LNCAP (cell line): ENCODE measurements around the gene TEAD1.

Experiments used
- TF ChIP-seq, protein P1 (sequence below): fragments of 450-650 bp; IDR thresholded peaks from 2 replicates; pipeline ENCODE4 v1.5.1; 2017; ENCODE audit warnings: mild to moderate bottlenecking

The TEAD1 gene

DNA sequence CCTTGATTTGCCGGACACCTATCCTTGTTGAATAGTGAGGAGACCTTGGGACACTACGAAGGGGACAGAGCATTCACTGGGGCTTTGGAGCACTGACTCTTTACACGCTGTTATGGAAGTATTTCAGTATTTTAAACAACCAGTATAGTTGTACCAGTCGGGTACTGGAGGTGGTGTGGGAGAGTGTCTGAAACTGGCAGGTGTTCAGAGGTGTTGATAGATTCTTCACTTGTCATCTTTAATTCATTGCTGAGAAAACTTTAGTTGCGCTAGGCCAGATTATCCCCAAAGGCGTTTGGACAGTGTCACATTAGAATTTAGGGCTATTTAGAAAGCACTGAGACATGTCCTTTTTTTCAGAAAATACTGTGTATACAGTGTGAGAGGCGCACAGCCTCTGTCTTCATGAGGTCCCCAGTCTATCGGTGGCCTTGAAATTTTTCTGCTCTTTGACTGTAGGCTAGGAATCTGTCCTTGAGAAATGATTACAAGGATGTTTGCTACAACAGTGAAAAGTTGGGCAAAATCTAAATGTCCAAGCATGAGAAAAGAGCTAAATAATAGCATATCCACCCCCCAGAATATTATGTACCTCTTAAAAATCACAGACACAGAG lies 69.7 kb downstream of the TEAD1 start:
- TF ChIP-seq, protein P1, sequence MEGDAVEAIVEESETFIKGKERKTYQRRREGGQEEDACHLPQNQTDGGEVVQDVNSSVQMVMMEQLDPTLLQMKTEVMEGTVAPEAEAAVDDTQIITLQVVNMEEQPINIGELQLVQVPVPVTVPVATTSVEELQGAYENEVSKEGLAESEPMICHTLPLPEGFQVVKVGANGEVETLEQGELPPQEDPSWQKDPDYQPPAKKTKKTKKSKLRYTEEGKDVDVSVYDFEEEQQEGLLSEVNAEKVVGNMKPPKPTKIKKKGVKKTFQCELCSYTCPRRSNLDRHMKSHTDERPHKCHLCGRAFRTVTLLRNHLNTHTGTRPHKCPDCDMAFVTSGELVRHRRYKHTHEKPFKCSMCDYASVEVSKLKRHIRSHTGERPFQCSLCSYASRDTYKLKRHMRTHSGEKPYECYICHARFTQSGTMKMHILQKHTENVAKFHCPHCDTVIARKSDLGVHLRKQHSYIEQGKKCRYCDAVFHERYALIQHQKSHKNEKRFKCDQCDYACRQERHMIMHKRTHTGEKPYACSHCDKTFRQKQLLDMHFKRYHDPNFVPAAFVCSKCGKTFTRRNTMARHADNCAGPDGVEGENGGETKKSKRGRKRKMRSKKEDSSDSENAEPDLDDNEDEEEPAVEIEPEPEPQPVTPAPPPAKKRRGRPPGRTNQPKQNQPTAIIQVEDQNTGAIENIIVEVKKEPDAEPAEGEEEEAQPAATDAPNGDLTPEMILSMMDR: no peak

DNA sequence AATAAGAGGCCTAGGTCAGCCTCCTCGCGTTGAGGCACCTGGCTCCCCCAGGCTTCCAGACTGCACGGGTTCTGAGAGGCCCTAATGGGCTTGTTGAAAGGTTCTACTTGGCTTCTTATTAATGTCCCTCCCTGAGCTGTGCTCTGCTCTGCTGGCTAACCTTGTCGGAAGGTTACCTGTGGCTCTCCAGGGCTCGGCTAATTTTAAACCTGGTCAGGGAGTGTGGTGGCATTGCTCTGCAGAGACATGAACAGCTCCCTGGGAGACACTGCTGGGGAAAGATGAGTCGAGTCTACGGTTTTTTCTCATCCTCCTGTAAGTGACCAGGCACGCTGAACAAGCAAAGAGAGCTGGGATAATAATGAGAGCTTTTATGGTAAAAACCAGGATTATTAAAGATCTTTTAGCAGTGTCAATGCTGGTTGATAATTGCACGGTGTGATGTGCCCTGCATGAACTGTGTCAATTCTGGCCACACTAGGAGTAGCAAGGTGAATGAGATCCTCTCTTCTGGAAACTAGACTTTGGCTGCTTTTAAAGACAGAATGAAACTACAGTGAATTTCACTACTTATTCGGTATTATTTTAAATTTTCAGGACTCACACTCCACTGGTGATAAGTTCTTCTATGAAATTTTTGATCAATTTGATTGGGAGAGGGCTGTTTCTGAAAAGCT lies 70.7 kb downstream of the TEAD1 start:
- TF ChIP-seq, protein P1: no peak

DNA sequence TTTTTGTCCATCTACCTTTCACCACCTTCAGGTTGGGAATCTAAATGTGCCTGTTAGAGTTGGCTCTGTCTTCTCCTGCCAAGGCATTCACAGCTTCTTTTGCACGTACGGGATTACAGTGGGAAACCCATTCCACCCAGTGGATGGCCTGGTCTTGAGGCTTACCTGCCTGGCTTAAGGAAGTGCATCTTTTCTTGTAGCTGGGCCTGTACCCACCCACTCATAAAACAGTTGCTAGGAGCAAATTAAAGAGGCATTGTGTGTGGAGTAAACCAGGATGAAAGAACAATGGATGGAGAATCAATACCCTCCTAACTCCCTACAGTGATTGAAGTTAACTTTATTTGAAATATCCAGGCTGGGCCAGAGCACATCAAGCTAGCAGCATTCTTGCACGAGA lies 71.6 kb downstream of the TEAD1 start:
- TF ChIP-seq, protein P1: no peak

DNA sequence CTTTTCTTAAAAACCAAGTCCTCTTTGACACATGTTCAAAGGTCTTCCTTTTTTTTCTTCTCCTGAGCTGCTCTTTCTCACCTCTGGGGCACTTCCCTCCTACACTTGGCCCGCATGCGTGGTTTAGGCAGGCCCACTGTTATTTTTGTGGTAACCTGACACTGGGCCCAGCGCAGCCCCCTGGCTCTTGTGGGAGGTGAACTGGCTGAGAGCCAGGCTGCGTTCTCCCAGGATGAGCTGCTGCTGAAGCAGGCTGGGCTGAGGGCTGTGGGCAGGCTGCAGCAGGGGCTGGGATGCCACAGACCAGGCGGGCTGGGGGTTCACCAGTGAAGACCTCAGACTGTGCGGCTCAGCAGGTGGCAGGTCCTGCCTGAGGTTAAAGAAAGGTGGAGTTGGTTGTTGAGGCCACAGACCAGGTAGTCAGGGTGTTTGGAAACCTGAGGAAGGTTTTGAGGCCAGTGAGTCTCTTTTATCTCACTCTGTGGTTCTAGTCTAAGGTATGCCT lies 72.4 kb downstream of the TEAD1 start:
- TF ChIP-seq, protein P1: no peak

DNA sequence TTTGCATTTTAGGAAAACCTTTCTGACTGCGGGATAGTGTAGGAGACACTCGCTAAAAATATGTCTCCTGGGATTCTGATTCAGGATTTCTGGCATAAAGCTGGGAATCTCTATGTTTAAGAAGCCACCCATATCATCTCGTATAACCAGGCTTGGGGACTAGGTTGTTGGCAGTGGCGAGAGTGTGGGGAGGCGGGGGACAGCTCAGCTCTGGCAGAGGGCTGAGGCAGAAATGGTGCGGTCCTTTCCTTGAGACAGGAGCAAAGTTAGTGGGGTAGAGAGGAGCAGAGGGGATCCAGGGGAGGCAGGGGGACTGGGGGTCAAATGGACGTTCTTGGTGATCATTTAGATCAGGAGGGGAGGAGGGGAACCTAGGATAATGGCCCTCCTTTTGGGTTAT lies 74.3 kb downstream of the TEAD1 start:
- TF ChIP-seq, protein P1: no peak

DNA sequence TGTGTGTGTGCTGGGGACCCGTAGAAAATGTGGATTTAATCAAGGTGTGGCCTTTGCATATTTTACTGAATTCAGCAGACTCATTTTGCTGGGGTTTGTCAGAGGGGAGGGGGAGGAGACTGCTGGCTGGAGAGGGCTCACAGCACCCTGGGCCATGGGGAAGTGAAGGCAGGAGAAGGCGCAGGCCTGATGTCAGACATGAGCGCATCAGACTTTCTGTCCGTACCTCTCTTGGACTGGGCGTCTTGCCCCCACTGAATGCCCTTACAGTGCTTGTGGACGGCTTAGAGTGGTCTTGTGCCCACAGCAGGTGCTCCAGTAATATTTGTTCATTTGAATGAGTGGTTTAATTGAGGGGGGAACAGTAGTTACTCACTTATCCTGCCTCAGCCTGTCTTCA lies 75.2 kb downstream of the TEAD1 start:
- TF ChIP-seq, protein P1: no peak

DNA sequence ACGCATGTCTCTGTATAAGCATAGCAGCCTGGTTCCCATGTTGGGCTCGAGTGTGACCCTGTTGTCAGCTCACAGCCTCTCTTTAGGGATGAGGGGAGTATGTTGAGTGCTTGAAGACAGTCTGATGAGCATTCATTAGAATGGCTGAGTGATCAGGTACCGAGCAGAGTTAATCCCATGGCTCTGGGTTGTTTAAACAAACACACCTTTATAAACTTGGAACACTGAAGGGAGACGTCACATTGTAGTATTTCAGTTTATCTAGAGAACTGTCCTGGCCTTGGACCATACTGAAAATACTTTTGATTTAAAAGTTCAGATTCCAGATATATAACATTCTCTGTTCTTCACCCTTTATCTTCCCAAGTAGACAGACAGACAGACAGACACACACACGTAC lies 76.0 kb downstream of the TEAD1 start:
- TF ChIP-seq, protein P1: no peak
